Panc1 (cell line): Measurements from ENCODE around the gene WWOX. TPM values are rescaled to one million over a fixed set of nuclear protein-coding genes. Genes with fewer than 3 reads are reported as not detected.

Experiments
- ATAC-seq: fragments of 200-7000 bp; cut with Tn5 transposase; 2 replicates; pipeline ENCODE4 v1.9.1; 2020; ENCODE audit warnings: mild to moderate bottlenecking, moderate library complexity
- BruUV-seq: library from RNA; stranded (reverse); fragments of 400-500 nt; replicated peaks from 2 replicates; lab custom pipeline; 2021; lab: Mats Ljungman, UMichigan
- CTCF ChIA-PET: fragments of 300-600 bp; sonication (Branson Sonifier 250); formaldehyde crosslinking; loops from one replicate; lab custom pipeline; 2022; ENCODE audit warnings: antibody characterized with exemption; lab: Charles Lee
- POLR2A ChIA-PET: fragments of 300-600 bp; sonication (Branson Sonifier 250); formaldehyde crosslinking; loops from one replicate; lab custom pipeline; 2022; ENCODE audit warnings: antibody characterized with exemption; lab: Charles Lee
- DNase-seq: peaks from one replicate; pipeline ENCODE4 v3.0.0-alpha.2; 2010; ENCODE audit warnings: low read depth, low spot score
- H3K27ac ChIP-seq: 2 replicates; pipeline ENCODE4 v1.5.1; 2011; ENCODE audit warnings: mild to moderate bottlenecking, low read length, inconsistent platforms
- H3K27me3 ChIP-seq: fragments of 200-500 bp; sonication (Bioruptor generic); 2 replicates; pipeline ENCODE4 v1.6.0; 2014; ENCODE audit warnings: low read length, inconsistent platforms; ENCODE audit not compliant: control insufficient read depth, insufficient read depth
- H3K36me3 ChIP-seq: fragments of 200-500 bp; sonication (Bioruptor generic); 2 replicates; pipeline ENCODE4 v1.5.1; 2014; ENCODE audit warnings: inconsistent platforms, mild to moderate bottlenecking, low read length, moderate library complexity; ENCODE audit not compliant: control insufficient read depth, insufficient read depth
- H3K4me1 ChIP-seq: 2 replicates; pipeline ENCODE4 v1.5.1; 2011; ENCODE audit warnings: inconsistent platforms, mild to moderate bottlenecking, low read length, moderate library complexity; ENCODE audit not compliant: control insufficient read depth, insufficient read depth
- H3K4me3 ChIP-seq, 2 experiments: 2 replicates each; pipeline ENCODE4 v1.5.1; 2011 to 2012; ENCODE audit warnings: low read depth in 2 of 2, low read length in 2 of 2, mild to moderate bottlenecking in 2 of 2, inconsistent platforms in 1 of 2, moderate library complexity in 1 of 2
- H3K9me3 ChIP-seq: fragments of 200-500 bp; sonication (Bioruptor generic); 2 replicates; pipeline ENCODE4 v1.5.1; 2014; ENCODE audit warnings: low read depth, mild to moderate bottlenecking, inconsistent platforms, low read length, moderate library complexity; ENCODE audit not compliant: control insufficient read depth, insufficient read depth
- POLR2AphosphoS5 ChIP-seq: IDR thresholded peaks from 2 replicates; pipeline ENCODE4 v1.6.1; 2012; ENCODE audit warnings: mild to moderate bottlenecking, low read depth, low read length, moderate library complexity
- SIN3A ChIP-seq: IDR thresholded peaks from 2 replicates; pipeline ENCODE4 v1.6.1; 2012; ENCODE audit warnings: low read depth, mild to moderate bottlenecking, low read length, moderate library complexity, borderline replicate concordance; ENCODE audit not compliant: insufficient read depth
- TCF7L2 ChIP-seq: IDR thresholded peaks from 2 replicates; pipeline ENCODE4 v1.6.1; 2011; ENCODE audit warnings: mild to moderate bottlenecking, low read depth, low read length, inconsistent platforms
- in situ Hi-C: cut with HindIII; loops from 2 replicates; pipeline ENCODE4 v1.10.0; 2016; ENCODE audit warnings: low sequenced_read_pairs, low pct_unique_long_range_greater_than_20kb
- intact Hi-C: fragments of 100-400 bp; cut with micrococcal nuclease; formaldehyde crosslinking; loops from one replicate; pipeline ENCODE4 v1.10.0; 2022; ENCODE audit not compliant: unreplicated experiment
- total RNA-seq: library from RNA; stranded (reverse); gene quantifications from one replicate; pipeline ENCODE4 v1.2.1, GENCODE V29; 2021; ENCODE audit not compliant: unreplicated experiment
- TF ChIP-seq, protein P1 (sequence below), 2 experiments: IDR thresholded peaks; 2 replicates each; pipeline ENCODE4 v1.6.1; 2011 to 2012; ENCODE audit warnings: low read depth in 2 of 2, control low read depth in 1 of 2, low read length in 1 of 2, mild to moderate bottlenecking in 1 of 2, moderate library complexity in 1 of 2; ENCODE audit not compliant: insufficient read depth in 1 of 2
- TF ChIP-seq, protein P2 (sequence below): fragments of 450-650 bp; IDR thresholded peaks from 2 replicates; pipeline ENCODE4 v1.5.1; 2017; ENCODE audit warnings: mild to moderate bottlenecking

The WWOX gene
- total RNA-seq, 1 experiment from 2014 or later = 12.5 TPM

DNA sequence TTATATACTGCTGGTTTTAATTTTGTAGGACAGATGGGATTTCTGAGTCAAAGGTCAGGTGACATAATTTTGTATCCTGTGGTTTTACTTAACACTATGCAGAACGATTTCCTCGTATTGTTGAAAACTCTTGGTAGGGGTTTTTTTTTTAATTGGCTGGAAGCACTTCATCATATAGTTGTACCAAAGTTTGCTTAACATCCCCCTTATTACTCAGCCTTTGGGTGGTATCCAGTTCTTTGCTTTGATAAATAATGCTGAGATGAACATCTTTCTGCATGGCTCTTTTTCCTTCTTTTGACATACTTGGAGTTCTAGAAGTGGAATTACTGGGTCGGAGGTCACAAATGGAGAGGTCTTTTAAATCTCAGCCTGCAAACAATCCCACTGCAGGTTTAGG is 1082.0 kb downstream of the WWOX start:
- DNase-seq (no peak), ATAC-seq (no peak)
- CTCF ChIA-PET = no interaction called here
- in situ Hi-C loops = no loop called here
- H3K27ac ChIP-seq = no peak overlapping the region
- no peaks in the 10 kb centered on the region for H3K4me1 ChIP-seq
- TF ChIP-seq, protein P1, sequence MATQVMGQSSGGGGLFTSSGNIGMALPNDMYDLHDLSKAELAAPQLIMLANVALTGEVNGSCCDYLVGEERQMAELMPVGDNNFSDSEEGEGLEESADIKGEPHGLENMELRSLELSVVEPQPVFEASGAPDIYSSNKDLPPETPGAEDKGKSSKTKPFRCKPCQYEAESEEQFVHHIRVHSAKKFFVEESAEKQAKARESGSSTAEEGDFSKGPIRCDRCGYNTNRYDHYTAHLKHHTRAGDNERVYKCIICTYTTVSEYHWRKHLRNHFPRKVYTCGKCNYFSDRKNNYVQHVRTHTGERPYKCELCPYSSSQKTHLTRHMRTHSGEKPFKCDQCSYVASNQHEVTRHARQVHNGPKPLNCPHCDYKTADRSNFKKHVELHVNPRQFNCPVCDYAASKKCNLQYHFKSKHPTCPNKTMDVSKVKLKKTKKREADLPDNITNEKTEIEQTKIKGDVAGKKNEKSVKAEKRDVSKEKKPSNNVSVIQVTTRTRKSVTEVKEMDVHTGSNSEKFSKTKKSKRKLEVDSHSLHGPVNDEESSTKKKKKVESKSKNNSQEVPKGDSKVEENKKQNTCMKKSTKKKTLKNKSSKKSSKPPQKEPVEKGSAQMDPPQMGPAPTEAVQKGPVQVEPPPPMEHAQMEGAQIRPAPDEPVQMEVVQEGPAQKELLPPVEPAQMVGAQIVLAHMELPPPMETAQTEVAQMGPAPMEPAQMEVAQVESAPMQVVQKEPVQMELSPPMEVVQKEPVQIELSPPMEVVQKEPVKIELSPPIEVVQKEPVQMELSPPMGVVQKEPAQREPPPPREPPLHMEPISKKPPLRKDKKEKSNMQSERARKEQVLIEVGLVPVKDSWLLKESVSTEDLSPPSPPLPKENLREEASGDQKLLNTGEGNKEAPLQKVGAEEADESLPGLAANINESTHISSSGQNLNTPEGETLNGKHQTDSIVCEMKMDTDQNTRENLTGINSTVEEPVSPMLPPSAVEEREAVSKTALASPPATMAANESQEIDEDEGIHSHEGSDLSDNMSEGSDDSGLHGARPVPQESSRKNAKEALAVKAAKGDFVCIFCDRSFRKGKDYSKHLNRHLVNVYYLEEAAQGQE (IDR thresholded peaks at IDR 0.05; ENCODE audit: insufficient read depth in 1 of 2, low read depth in 2 of 2, low read length in 1 of 2) = no peak
- TF ChIP-seq, protein P2, sequence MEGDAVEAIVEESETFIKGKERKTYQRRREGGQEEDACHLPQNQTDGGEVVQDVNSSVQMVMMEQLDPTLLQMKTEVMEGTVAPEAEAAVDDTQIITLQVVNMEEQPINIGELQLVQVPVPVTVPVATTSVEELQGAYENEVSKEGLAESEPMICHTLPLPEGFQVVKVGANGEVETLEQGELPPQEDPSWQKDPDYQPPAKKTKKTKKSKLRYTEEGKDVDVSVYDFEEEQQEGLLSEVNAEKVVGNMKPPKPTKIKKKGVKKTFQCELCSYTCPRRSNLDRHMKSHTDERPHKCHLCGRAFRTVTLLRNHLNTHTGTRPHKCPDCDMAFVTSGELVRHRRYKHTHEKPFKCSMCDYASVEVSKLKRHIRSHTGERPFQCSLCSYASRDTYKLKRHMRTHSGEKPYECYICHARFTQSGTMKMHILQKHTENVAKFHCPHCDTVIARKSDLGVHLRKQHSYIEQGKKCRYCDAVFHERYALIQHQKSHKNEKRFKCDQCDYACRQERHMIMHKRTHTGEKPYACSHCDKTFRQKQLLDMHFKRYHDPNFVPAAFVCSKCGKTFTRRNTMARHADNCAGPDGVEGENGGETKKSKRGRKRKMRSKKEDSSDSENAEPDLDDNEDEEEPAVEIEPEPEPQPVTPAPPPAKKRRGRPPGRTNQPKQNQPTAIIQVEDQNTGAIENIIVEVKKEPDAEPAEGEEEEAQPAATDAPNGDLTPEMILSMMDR = no peak
- TF ChIP-seq TCF7L2 (no peak), POLR2AphosphoS5 (no peak), SIN3A (no peak)
- intact Hi-C loops = no loop called here
- POLR2A ChIA-PET = no interaction called here
- H3K4me3 ChIP-seq = no peak overlapping the region
- no peaks in the 10 kb centered on the region for H3K27me3 ChIP-seq
- no peaks in the 10 kb centered on the region for H3K36me3 ChIP-seq
- BruUV-seq = no TSS peak
- H3K9me3 ChIP-seq = no peaks in the 10 kb centered on the region

DNA sequence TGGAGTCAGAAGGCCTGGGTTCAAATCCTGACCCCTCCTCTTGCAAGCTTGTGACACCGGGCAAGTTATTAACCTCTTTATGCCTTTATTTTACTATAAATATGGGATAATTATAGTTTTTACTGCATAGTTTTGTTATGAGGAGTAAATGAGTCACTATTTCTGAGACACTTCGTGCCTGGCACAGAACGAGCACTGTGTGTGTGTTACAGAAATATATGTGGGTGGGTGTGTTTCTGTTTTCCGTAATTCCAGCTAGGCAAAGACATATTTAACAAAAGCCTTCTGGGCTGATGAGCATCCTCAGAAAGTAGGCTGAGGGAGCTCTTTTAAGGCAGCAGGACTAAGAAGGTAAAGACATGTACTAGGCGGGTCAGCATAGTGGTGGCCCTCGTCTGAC is 1083.2 kb downstream of the WWOX start:
- ChIA-PET POLR2A (no interaction called here), CTCF (no interaction called here)
- H3K27me3 ChIP-seq = no peaks in the 10 kb centered on the region
- no peak for TF ChIP-seq TCF7L2
- TF ChIP-seq, protein P2 = no peak
- no peak for TF ChIP-seq POLR2AphosphoS5
- in situ Hi-C loops (no loop called here), intact Hi-C loops (no loop called here)
- H3K4me1 ChIP-seq = no peaks in the 10 kb centered on the region
- DNase-seq = no peak
- H3K27ac ChIP-seq = no peak overlapping the region
- BruUV-seq = no TSS peak
- no peaks in the 10 kb centered on the region for H3K9me3 ChIP-seq
- no peaks in the 10 kb centered on the region for H3K36me3 ChIP-seq
- ATAC-seq = no peak
- no peak overlapping the region for H3K4me3 ChIP-seq
